GM18873 (cell line): ENCODE measurements around the gene DIS3L2.
"Not testable (repeated sequence)": the region's sequence is repeated elsewhere in the genome, so short reads cannot be mapped to it uniquely, and the experiment has no call there.

ENCODE experiments used
- ATAC-seq: cut with Tn5 transposase; IDR thresholded peaks from one replicate; pipeline ENCODE4 v1.9.1; 2021; ENCODE audit warnings: mild to moderate bottlenecking, moderate library complexity, moderate number of reproducible peaks; ENCODE audit not compliant: unreplicated experiment, low FRiP score

DIS3L2 gene

DNA sequence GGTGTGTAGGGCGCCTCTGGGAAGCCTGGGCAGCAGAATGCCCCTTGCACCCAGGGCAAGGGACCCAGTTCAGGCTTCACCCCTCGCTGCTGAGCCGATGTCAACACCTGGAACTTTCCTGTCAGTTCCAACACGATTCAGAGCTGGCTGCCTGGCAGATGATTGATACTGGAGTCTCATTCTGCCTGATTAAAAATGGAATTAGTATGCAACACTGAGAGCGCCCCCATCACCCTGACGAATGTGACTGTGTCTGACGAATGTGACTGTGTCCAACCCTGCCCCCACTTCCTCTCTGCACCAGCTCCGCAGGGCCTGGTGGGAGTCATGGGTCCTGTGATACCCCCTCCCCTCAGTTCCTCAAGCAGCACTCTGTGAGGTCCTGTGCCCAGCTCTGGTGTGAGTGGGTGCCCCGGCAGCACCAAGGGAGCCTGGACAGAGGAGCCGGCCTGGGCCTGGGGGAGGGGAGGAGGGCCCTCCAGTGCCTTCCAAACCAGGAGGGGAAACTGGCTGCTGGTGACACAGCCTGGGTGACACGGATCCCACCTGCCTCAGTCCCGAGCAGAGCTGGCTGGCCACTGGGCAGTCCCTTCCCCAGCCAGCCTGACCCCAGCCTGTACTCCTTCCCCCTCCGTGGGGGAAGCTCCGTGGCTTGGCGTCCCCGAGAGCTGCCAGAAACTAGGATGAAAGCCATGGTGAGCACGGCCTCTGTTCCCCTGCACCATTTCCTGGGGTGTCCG lies 375.6 kb downstream of the DIS3L2 start:
- no peak for ATAC-seq

DNA sequence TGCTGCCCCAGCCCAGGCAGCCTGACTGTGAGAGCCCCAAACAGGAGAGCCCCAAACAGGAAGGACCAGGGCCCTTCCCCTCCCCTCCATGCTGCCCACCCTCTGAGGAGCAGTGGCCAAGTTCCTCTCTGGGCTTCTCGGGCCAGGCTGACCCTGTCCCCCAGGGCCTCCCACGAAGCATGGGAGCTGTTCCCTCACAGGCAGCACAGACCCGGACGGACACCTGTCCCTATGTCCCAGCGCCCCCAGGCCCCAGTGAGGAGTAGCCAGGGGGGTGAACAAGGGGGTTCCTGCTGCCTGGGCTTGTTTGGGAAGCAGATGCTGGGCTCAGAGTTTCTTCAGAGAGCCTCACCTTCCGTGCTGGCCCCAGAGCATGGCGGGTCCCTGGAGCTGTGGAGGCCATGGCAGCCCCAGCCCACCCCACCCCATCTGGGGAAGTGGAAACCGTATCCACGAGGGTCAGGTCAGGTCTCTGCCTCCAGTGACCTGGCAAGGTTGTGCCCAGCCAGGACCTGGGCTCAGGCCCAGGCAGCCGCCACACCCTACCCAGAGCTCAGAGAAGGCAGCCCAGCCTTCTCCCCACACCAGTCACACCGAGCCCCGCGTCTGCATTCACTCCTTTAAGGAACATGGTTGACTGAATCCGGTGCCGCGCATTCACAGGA lies 376.7 kb downstream of the DIS3L2 start:
- ATAC-seq = not testable (repeated sequence)

GRCh38 chr2:232338759-232339106 lies 377.2 kb downstream of the DIS3L2 start:
- no peak for ATAC-seq

DNA sequence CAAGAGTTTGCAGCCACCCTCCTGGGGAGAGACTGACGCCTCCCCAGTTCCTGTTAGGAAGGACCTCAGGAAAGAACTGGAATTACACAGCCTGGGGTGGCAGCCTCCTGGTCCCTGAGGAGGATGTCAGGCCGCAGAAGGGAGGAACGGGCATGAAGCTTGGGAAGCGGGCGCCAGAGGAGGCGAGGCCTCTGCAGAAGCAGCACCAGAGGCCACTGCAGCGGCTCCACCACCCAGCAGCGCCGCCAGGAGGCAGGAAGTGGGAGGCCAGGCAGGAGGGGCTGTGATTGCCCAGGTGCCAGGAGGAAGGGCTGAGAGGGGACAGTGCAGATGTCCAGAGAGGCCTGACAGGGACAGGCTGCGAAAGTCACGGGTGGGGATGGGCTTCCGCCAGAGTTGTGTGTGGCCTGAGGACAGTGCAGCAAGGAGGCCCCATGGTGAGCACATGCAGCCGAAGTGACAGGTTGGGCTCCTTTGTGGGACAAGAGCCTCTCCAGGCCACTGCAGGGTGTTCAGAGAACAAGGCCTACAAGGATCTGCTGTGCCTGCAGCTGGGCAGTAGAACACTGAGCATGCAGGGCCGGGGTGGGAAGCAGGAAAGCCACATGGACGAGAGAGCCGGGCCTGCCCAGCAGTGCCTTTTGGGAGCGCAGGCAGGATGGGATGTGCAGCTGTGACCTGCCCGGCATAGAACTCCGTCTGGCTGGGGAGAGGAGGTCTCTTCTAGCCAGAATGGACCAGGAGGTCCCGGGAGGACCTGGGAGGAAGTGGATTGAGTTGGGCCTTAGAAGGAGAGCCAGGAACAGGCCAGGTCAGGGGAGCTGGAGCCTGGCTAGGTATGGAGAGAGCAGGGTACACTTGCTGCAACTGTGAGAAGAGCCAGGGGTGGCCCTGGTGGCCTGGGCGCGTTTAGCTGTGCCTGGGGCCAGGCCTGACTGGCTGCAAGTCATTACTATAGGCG lies 377.9 kb downstream of the DIS3L2 start:
- ATAC-seq = no peak

- no peak for ATAC-seq
Observed at GRCh38 chr2:232340171-232340935, 378.8 kb downstream of the DIS3L2 start.

DNA sequence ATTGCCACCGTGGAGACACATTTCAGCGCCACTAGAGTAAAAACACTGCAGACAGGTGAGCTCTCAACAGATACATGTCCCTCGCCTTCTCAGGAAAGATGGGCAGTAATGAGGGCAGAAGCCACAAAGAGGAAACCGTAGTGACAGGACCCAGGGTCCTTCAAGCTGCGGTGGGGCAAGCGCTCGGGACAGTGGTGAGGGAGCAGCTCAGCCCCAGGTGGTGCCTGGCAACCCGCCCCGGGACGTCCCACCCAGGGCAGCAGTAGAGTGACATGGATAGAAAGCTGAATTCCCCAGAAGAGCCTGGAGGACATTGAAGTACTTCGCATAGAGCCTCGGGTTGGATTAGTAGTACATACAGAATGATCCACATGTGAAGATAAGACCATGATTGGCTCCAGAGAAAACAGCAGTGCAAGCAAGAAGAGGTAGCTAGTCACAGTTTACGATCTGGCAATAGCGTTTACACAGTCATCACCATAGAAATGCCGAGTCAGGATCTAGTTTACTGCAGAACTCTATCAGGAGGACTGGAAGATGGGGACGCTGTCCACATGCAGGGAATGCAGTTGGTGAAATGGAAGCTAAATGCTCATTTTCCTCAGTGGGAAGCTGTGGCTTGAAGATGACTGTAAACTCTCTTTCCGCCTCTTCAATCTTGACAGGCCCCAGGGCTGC lies 379.7 kb downstream of the DIS3L2 start:
- ATAC-seq = no peak

GRCh38 chr2:232341739-232342126 lies 380.2 kb downstream of the DIS3L2 start:
- ATAC-seq = no peak

DNA sequence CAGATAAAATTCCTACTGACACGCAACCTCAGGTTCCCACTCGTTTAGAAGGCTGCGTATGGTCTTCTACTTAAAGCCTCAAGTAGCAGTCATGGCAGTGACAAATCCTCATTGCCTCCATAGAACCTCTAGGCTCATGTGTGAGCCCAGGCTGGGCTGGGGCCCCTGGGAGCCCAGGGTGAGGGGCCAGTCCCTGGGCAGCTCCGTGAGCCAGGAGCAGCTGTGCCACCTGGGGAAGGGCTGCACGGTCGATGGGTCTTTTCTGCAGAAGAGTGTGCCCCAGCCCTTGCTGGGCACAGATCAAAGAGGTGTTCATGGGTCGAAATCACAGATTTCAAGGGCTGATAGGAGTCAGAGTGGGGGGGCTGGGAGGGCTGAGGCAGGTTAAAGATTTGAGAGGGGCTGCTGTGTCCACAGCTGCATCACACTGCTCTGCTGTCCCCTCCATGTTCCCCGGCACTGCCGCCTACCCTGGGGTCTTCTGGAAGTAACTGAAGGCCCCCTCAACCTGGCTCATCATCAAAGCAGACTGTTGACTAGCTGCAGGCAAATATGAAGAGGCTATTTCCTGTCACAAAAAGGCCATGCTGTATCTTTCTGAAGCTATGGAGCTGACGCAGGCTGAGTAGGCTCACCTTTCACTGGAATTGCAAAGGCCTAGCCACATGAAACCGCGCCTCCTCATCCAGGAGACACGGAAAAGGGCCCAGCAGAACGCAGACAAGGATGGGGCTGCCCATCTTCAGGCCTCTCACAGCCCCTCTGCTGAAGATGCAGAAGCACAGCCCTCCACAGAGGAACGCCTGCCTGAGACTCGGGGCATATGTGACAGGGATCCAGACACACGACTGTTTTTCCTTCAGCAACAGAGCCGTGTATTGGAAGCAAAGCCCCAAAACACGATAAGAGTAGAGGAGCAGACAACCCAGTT lies 381.4 kb downstream of the DIS3L2 start:
- no peak for ATAC-seq

- ATAC-seq = no peak
Observed at GRCh38 chr2:232343821-232344220, 382.3 kb downstream of the DIS3L2 start.

DNA sequence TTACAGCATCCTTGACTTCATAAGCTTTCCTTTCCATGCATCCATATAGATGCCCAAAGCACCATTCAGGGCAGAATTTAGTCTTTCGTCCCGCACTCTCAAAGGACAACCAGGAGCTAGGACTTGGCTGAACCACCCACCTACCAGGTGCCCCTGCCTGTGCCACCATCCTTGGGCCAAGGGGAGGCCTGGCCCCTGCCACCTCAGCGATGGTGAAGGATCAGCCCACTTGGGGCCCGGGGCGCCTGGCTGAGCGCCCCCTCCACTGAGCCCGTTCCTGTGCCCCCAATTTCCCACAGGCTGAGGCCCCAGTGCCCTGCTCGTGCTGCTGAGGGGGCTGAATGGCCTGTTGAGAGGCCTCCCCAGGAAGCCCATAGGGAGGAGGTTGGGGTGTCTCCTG lies 383.7 kb downstream of the DIS3L2 start:
- ATAC-seq = no peak

DNA sequence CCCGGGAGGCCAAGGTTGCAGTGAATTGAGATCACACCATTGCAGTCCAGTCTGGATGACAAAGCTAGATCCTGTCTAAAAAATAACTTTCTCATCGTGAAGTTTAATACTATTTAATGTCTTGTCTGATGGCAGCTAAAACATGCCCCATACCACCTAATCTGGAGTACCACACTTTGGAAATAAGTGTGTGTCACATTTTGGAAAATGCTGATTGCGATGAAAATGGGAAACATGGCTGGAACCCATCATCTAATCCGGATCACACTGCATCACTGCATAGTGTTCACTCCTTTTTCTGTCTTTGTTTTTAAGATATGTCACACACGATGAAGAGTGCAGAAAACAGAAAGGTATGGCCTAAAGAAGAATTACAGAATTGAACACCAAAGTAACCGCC lies 385.9 kb downstream of the DIS3L2 start:
- ATAC-seq = no peak

GRCh38 chr2:232348936-232349335 lies 387.4 kb downstream of the DIS3L2 start:
- ATAC-seq = no peak

DNA sequence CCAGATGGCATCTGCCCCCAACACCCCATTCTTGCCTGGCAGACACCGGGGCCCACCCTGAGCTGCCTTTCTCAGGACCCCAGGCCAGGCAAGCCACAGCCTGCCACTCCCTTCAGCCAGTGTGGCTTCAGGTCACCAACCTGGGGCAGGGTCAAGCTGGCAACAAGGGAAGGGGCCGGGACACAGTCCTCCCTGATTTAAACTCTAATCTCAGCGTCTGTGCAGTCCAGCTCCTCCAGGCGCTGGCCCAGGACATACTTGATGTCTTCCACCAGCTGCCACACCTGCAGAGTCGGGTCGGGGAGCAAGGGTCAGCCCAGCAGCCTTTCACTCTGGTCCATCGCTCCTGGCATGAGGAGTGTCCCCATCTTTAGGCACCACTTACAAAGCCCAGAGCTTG lies 388.0 kb downstream of the DIS3L2 start:
- ATAC-seq = no peak

DNA sequence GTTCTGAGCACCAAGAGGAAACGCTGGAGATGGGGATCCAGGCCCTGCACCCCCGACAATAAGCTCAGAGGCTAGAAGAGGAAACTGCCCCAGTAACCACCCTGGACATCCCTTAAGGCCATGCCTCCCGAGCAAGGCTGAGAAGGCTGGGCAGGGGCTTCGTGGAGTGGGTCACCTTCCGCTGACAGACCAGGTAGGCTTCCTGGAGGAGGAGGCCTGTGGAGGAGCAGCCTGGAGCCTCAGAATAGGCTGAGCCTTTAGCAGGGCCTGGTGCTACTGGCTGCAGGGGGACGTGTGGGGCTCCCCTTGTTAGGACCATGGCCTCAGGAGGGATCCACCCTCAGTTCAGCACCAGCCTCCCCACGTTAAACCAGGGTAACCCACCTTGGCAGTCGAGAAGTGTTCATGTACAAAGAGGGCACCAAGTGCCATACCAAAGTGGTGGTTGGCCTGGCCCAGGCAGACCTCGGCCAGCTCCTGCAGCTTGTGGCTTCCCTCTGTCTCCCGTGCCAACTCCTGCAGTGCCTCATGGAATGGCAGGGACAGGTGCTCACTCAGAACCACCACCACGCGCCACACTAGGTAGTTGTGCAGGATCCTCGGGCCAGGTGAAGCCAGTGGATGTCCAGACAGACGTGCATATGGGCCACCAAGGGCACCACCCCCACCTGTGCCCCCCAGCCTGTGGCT lies 388.6 kb downstream of the DIS3L2 start:
- ATAC-seq = no peak

GRCh38 chr2:232350804-232351685 lies 389.5 kb downstream of the DIS3L2 start:
- no peak for ATAC-seq

DNA sequence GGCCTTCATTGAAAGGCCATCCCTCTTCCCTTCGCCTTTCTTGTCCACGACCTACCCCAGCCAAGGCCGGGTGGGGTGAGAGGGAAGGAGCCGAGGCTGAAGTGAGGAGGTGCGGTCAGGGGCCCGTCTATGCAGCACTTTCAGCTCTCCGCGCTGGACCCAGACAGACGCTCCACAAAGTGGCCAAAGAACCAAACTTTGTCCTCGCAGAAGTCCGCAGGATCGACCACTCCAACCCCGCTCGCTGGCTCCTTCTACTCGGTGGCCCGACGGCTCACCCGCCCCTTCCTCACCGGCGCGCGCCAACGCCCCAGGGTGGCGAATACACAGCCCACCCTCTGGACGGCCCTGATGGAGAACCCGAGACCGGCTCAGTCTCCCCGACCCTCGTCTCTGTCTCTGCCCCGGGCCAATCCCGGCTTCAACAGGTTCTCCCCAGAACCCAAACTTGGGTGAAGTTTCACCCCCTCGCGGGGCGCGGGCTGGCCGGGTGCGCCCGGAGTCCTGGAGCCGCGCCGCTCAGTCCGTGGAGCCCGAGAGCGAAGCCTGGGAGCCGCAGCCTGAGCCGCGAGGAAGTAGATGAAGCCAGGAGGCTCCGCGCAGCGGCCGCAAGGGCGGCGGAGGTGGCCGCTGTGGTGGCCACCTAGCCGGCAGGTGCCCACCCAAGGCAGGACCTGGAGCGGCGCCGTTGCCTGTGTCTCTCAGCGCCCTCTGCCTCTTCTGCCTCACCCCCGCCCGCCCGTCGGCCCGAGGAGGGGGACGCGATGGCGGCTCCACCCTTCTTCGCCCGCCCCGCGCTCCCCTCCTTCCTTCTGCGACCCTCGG lies 390.4 kb downstream of the DIS3L2 start:
- no peak for ATAC-seq
